Measurements from ENCODE around the gene TCL1B.

DNA sequence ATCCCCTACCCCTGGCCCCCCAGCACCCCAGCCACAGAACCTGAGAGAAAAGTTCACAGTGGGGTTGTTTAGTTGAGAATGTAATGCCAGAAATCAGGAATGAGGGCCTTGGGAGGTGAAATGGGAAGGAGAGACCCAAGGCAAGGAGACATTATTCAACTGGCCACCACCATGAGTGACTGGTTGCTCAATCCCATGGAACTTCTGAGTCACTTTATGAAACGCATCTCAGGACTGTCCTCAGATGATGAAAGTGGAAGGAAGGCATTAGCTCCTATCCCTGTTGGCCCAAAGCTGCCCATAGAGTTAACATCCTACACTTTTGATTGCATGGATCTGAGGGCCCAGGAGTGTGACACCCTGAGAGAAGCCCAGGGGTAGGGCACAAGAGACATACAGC lies 53.1 kb downstream of the TCL1B start:
- TF ChIP-seq CTCF (IDR thresholded peaks at IDR 0.05), result no peak
- no peak for TF ChIP-seq POLR2A (IDR thresholded peaks at IDR 0.05)

Measured in breast epithelium (tissue), 3 donors.